ENCODE results near the gene TMEM30A.

TMEM30A gene

DNA sequence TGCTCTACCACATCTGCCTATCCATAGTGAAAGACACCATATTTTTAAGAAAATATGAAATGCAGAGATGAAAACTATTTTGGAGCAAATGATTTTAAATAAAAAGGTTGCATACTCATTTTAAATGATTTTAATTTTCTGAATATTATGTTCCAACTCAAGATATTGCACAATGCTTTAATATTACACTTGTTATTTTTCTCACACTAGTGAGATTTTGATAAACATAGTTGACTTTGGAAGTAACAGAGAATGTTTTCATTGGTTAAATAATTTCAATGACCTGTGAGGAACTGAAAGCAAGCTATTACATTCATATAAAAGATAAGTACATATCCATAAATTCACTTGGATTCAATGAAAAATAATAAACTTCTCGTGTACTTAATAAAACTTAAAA is 7.2 kb upstream of the TMEM30A start:
- no peak for DNase-seq (ENCODE audit: low read depth)

DNA sequence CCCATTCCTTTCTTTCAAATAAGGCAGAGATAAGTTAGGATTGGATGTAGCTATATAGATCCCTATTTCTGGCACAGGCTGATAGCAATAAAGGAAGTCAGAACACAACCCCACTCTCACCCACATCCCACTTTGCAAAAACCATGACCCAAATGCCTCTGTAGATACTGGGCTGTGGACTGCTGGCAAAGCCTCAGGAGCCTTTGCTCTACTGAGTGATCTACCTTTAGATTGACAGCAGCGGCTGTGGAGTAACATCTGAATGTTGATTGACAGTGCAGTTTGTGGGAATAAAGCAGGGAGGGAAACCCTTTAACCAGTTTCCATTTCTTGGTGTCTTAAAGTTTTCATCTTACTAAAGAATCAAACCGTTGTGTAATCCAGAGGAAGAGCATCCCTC is 6.7 kb upstream of the TMEM30A start:
- DNase-seq (ENCODE audit: low read depth): no peak

GRCh38 chr6:75290136-75290945 is 5.7 kb upstream of the TMEM30A start:
- no peak for DNase-seq (ENCODE audit: low read depth)

DNA sequence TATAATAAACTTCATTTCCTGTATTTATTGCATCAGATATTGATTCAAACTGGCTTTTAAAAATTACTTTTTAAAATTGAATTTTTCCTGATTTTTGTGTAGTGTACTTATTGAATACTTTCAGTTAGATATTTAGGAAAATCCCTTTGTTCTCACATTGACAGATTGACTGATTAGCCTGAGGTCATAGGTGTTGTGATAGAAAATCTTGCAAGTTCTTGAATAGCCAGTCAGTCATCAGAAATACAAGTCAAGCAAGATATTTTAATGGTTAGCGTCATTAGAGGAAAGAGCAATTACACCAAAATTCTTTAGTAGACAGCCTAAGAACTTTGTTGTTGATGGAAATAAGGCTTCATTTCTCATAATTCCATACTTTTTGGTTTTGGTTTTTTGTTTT is 3.4 kb upstream of the TMEM30A start:
- DNase-seq (ENCODE audit: low read depth): no peak

DNA sequence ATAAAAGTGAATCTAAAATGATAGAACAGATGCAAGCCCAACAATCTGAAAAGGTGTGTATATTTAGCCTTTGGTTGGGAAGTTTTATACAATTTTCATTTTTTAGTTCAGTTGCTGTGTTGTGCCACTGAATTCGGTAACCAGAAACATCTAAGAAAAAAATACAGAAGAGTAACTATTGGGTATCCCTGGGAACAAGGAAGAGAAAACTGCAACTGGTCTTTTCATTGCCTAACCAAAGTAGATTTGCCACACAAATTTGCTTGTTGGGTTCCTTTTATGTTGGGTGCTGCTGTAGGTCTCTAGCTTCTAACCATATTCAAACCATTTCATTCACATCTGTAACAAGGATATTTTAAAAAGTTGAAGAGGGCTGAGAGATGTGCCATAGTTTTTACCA is 2.8 kb upstream of the TMEM30A start:
- no peak for DNase-seq (ENCODE audit: low read depth)

- no peak for DNase-seq (ENCODE audit: low read depth)
Measured at GRCh38 chr6:75286955-75287354, 2.4 kb upstream of the TMEM30A start.

DNA sequence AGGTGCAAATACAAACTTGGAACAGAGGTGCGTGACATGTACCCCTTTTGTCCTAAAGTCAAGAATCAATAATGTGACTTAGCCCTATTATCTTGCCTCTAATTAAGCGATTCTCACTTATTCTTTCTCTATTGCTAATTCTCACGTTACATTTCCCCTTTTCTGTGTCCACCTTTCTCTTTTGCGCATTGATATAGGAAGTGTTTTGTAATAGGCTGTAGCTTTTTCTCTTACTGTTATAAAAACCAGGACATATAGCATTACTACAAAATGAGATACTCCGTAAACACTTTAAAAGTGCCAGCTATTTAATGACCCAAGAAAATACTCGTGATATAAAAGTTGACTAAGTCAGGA is 669 bp upstream of the TMEM30A start:
- DNase-seq (ENCODE audit: low read depth): no peak

GRCh38 chr6:75283907-75284631 is 523 bp downstream of the TMEM30A start:
- DNase-seq (ENCODE audit: low read depth): no peak

- DNase-seq (ENCODE audit: low read depth): no peak
Measured at GRCh38 chr6:75282706-75283105, 1.9 kb downstream of the TMEM30A start.

DNA sequence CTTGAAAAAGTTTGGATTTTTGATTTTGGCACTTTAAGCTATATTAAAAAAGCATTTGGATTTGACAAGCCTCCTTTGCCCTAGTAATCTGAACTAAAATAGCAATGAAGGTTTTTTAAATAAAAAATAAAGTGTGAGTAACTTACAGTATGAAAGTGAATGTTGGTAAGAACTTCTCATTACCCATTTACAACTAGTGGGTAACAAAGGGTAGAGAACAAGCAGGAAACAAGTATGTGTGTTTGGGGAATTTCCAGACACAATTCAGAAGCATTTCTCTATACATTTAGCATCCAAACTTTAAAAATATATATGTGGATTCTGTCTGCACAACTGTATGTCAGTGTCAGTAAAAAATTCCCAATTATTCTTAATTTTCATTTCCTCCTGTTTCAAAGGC is 2.9 kb downstream of the TMEM30A start:
- DNase-seq (ENCODE audit: low read depth): no peak

DNA sequence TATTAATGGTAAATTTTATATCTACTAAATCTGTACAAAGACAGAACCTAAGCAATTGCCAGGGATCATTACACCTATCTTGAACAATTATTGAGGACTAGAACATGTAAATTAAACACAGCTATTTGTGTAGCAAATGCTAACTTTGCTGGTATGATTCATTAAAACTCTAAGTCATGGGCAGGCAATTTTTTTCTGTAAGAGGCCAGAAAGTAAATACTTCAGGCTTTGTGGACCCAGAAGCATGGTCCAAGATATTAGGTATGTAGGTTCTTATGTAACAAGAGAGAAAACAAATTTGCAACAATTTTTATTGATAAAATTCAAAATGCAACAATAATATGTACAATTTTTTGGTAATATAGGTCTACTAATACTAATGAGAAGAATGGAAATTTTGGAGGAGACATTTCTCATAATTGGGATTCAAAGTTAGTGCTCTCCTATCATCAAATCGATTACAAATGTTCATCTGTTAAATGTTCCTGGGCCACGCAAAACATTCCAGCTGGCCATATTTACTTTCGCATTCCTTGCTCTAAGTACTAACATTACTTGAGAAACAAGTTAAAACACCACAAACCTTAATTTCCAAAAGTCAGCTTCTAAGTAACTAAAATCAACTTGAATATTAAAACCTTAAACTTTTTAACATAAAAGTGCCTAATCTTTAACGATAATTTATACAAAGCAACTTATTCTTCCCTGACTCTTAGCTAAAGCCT is 4.3 kb downstream of the TMEM30A start:
- no peak for DNase-seq (ENCODE audit: low read depth)

- no peak for DNase-seq (ENCODE audit: low read depth)
Measured at GRCh38 chr6:75279418-75279817, 5.2 kb downstream of the TMEM30A start.

DNA sequence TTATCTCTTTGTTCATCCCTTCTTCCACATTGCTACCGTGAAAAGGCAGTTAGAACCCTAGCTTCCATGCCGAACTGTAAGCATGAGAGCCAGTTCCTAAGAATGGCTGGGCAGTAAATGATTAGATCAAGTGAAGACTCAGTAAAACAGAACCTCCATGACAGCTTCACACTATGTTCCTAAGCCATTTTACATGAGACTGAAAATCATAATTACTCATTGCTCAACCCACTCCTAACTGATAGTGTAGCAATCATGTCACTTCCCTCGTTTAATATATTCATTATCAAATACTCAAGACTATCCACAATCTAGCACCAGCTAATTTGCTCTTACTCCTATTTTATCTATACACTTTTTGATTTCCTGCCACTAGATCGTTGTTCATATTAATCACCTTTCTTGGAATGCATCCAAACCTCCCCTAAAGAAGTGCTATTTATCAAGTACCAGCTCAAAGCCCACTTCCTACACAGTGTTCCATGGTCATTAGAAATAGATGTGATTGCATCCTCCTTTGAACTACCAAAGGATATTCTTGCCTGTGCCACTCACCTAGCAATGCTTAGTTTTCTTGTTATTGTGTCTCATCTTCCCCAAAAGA is 6.0 kb downstream of the TMEM30A start:
- no peak for DNase-seq (ENCODE audit: low read depth)

- DNase-seq (ENCODE audit: low read depth): no peak
Measured at GRCh38 chr6:75275067-75275466, 9.5 kb downstream of the TMEM30A start.

DNA sequence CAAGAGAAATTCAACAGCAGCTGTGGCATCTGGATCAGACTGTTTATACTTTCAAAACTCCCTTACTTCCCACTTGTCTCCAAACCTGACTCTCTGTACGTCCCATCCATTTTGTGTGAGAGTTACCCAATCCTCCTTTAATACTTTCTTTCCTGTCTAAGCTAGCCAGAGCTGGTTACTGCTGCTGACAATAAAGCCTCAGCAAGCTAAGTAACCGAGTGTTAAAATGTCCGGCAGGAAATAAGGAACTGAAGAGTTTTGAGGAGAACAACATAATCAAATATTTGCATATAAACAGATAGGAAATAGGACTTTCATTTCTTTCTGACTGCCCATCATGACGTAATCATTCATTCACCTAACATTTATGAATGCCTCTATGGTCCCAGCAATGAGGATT is 11.6 kb downstream of the TMEM30A start:
- no peak for DNase-seq (ENCODE audit: low read depth)

DNA sequence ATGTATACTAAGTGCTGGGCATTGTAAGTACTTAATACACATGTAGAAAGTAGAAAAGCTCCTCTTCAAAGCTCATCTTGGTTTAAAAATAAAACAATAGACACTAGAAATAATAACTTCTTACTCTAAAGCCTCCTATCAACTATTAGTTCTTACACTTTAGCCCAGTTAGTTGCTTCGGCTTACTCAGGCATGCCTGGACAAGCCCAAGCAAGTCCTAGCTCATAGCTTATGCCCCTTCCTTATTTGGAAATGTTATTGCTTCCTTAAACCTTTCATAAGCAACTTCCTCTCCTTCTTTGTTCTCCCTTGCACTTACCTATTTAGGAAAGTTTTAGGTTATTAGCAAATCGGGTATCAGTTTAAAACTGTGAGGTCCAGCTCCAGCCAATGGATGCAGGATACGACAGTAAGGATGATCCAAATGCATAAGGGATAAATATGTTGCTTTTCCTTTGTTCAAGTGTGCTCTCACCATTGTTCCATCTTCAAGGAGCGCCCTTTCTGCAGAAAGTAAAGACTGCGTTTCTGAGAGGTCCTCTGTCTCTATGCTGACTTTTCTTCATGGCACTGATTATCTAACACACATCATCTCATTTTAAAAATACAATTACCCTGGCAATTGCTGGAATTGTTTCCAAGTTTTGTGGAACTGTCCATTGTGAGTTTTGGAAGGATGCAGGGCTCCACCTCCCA is 12.3 kb downstream of the TMEM30A start:
- DNase-seq (ENCODE audit: low read depth): no peak

- DNase-seq (ENCODE audit: low read depth): no peak
Measured at GRCh38 chr6:75268988-75269354, 15.6 kb downstream of the TMEM30A start.

- no peak for DNase-seq (ENCODE audit: low read depth)
Measured at GRCh38 chr6:75268121-75268987, 16.2 kb downstream of the TMEM30A start.

DNA sequence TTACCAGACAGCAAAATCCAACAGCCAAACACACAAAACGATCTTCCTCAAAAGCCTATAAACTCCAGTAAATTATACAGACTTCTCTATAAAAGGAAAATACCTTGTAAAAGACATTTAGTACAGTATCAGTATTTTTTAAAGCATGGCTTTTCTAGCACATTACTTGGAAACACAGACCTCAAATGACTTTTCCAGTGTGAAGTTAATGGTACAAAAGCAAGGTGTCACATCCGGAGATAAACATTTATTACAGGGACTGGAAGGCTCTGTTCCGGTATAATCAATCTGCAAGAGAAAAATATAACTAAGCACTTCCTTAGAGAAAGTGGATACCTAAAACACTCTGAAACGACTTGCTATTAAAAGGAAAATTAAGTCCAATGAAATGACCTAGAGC is 17.1 kb downstream of the TMEM30A start:
- DNase-seq (ENCODE audit: low read depth): no peak

DNA sequence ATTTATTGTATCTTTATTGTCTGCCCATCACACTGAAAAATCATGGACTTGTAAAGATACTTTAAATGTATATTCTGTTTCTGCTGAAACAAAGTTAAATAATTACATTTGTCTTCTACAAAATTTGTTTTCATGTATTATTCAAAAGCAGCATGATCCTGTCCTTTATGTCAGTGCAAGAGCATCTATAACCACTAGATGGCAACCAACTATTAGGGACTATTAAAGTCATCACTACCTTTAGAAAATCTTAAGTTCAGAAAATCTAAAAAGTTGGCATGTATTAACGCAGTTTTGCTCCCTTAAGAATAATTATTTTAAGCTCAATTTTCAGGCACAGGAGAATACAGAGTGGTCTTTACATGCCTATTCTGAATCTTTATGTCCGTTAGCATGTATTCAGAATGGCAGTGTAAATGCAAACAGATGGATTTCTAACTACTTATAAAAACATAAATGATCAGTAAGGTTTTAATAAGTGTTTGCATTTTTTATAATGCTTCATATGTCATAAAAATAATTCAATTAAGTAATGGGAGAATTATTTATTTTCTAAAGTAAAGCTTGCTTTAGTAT is 17.8 kb downstream of the TMEM30A start:
- no peak for DNase-seq (ENCODE audit: low read depth)

- no peak for DNase-seq (ENCODE audit: low read depth)
Measured at GRCh38 chr6:75263401-75263750, 21.2 kb downstream of the TMEM30A start.

All from activated T-cell treated with anti-CD3 and anti-CD28 coated beads for 24 hours (primary cell).